B cell (primary cell): ENCODE results near the gene FAM210B.

ENCODE experiments used
- CTCF ChIP-seq: fragments of 200-600 bp; IDR thresholded peaks from one replicate; pipeline ENCODE4 v1.8.0; 2022; ENCODE audit warnings: antibody characterized with exemption, mild to moderate bottlenecking
- EZH2 ChIP-seq: IDR thresholded peaks from 2 replicates; pipeline ENCODE4 v1.6.1; 2012; ENCODE audit warnings: borderline replicate concordance, low read depth, mild to moderate bottlenecking, moderate library complexity, low read length; ENCODE audit not compliant: insufficient read depth, poor library complexity, severe bottlenecking

GRCh38 chr20:56383334-56383733, 24.6 kb downstream of the FAM210B start:
- TF ChIP-seq EZH2 (no peak), CTCF (no peak)
